Measurements from ENCODE around the gene ADAMTSL2.

ADAMTSL2 gene

GRCh38 chr9:133520121-133520835 lies 14.2 kb upstream of the ADAMTSL2 start:
- TF ChIP-seq SNAI2 (CRISPR knock-in tag; IDR thresholded peaks at IDR 0.05) (no peak), RARB (CRISPR knock-in tag; IDR thresholded peaks at IDR 0.05) (no peak), CREB5 (CRISPR knock-in tag; IDR thresholded peaks at IDR 0.05; ENCODE audit: low read depth) (no peak), ISL1 (CRISPR knock-in tag; IDR thresholded peaks at IDR 0.05) (no peak), ZNF70 (CRISPR knock-in tag; IDR thresholded peaks at IDR 0.05) (no peak), CSRNP3 (CRISPR knock-in tag; IDR thresholded peaks at IDR 0.05) (no peak), ZC3H10 (CRISPR knock-in tag; IDR thresholded peaks at IDR 0.05) (no peak)

GRCh38 chr9:133521122-133522072 lies 13.1 kb upstream of the ADAMTSL2 start:
- TF ChIP-seq ZFP30 (CRISPR knock-in tag; IDR thresholded peaks at IDR 0.05): no peak
- no peak for TF ChIP-seq RARB (CRISPR knock-in tag; IDR thresholded peaks at IDR 0.05)
- no peak for TF ChIP-seq ZNF8 (CRISPR knock-in tag; IDR thresholded peaks at IDR 0.05)
- TF ChIP-seq ARNTL (CRISPR knock-in tag; IDR thresholded peaks at IDR 0.05; ENCODE audit: borderline replicate concordance, low read depth): no peak
- no peak for TF ChIP-seq SNAI2 (CRISPR knock-in tag; IDR thresholded peaks at IDR 0.05)
- TF ChIP-seq POU6F1 (CRISPR knock-in tag; IDR thresholded peaks at IDR 0.05; ENCODE audit: borderline replicate concordance, low read depth): no peak
- no peak for TF ChIP-seq GLIS3 (CRISPR knock-in tag; IDR thresholded peaks at IDR 0.05)
- no peak for TF ChIP-seq TCF4 (CRISPR knock-in tag; IDR thresholded peaks at IDR 0.05; ENCODE audit: borderline replicate concordance)
- TF ChIP-seq ESRRG (CRISPR knock-in tag; IDR thresholded peaks at IDR 0.05): no peak
- TF ChIP-seq ISL1 (CRISPR knock-in tag; IDR thresholded peaks at IDR 0.05): no peak
- no peak for TF ChIP-seq ZFP3 (CRISPR knock-in tag; IDR thresholded peaks at IDR 0.05)
- TF ChIP-seq PPARA (CRISPR knock-in tag; IDR thresholded peaks at IDR 0.05; ENCODE audit: borderline replicate concordance): no peak
- TF ChIP-seq ZNF565 (CRISPR knock-in tag; conservative IDR thresholded peaks at IDR 0.05; ENCODE audit: low read depth): no peak
- no peak for TF ChIP-seq BACH2 (CRISPR knock-in tag; IDR thresholded peaks at IDR 0.05; ENCODE audit: borderline replicate concordance)
- no peak for TF ChIP-seq TSHZ2 (CRISPR knock-in tag; IDR thresholded peaks at IDR 0.05)
- no peak for TF ChIP-seq CSRNP3 (CRISPR knock-in tag; IDR thresholded peaks at IDR 0.05)
- no peak for TF ChIP-seq PATZ1 (CRISPR knock-in tag; IDR thresholded peaks at IDR 0.05; ENCODE audit: borderline replicate concordance)
- ATAC-seq: no peak

More at GRCh38 chr9:133520121-133520835, 14.2 kb upstream of the ADAMTSL2 start:
- ATAC-seq: no peak
